K562 (cell line): ENCODE data around the gene KEL. TPM values are rescaled to one million over a fixed set of nuclear protein-coding genes. Genes with fewer than 3 reads are reported as not detected.

Experiments used
- CHD1 ChIP-seq: fragments of 200-600 bp; sonication (generic); IDR thresholded peaks from one replicate; pipeline ENCODE4 v1.6.1; 2012; ENCODE audit warnings: mild to moderate bottlenecking, moderate library complexity, low read length, inconsistent platforms
- EP300 ChIP-seq: IDR thresholded peaks from 2 replicates; pipeline ENCODE4 v1.6.1; 2012; ENCODE audit warnings: low read length, improper control_type of control experiment
- ETV5 ChIP-seq: sonication (generic); formaldehyde crosslinking; IDR thresholded peaks from 2 replicates; pipeline ENCODE4 v1.4.0; 2020; ENCODE audit warnings: low read depth, mild to moderate bottlenecking, missing genetic modification reagents
- HINFP ChIP-seq: fragments of 450-650 bp; conservative IDR thresholded peaks from 2 replicates; pipeline ENCODE4 v1.6.1; 2016; ENCODE audit warnings: missing genetic modification characterization, low read depth, mild to moderate bottlenecking, control low read depth, missing compliant biosample characterization
- MYBL2 ChIP-seq, 2 experiments: fragments of 450-650 bp in 1 of 2; sonication (generic) in 1 of 2; formaldehyde crosslinking in 1 of 2; IDR thresholded peaks; 2 replicates each; pipeline versions ENCODE4 v1.6.1 to v1.8.1; 2017 to 2022; ENCODE audit warnings: borderline replicate concordance in 1 of 2, inconsistent platforms in 1 of 2, low read depth in 1 of 2, mild to moderate bottlenecking in 1 of 2, missing genetic modification reagents in 1 of 2, moderate library complexity in 1 of 2
- NCOR1 ChIP-seq: fragments of 450-650 bp; IDR thresholded peaks from 2 replicates; pipeline ENCODE4 v1.6.1; 2016; ENCODE audit warnings: mild to moderate bottlenecking, moderate library complexity
- TCF3 ChIP-seq: sonication (generic); formaldehyde crosslinking; IDR thresholded peaks from 2 replicates; pipeline ENCODE4 v1.4.0; 2020; ENCODE audit warnings: mild to moderate bottlenecking, missing genetic modification reagents
- TEAD1 ChIP-seq, 2 experiments: fragments of 450-650 bp in 1 of 2; sonication (generic) in 1 of 2; formaldehyde crosslinking; IDR thresholded peaks; 2 replicates each; pipeline versions ENCODE4 v1.4.0 to v1.8.0; 2020 to 2022; ENCODE audit warnings: mild to moderate bottlenecking in 2 of 2, missing genetic modification reagents in 1 of 2
- TOE1 ChIP-seq, 2 experiments: fragments of 450-650 bp in 1 of 2; sonication (generic) in 1 of 2; formaldehyde crosslinking in 1 of 2; IDR thresholded peaks; 2 replicates each; pipeline versions ENCODE4 v1.7.1 to v1.8.0; 2016 to 2022; ENCODE audit warnings: borderline replicate concordance in 2 of 2, mild to moderate bottlenecking in 2 of 2, antibody characterized with exemption in 1 of 2, inconsistent platforms in 1 of 2, low read depth in 1 of 2, missing genetic modification reagents in 1 of 2, moderate library complexity in 1 of 2
- ZNF780A ChIP-seq: fragments of 250-450 bp; sonication (Bioruptor Pico); IDR thresholded peaks from 2 replicates; pipeline ENCODE4 v1.5.0; 2021; ENCODE audit warnings: mild to moderate bottlenecking
- polyA plus RNA-seq, 8 experiments: library from polyadenylated mRNA; depleted of rRNA in 4 of 8; stranded (reverse) in 5 of 8; unstranded in 3 of 8; fragments of >200 nt; fragmentation: Nextera tagmentation in 2 of 8; fragmentation: Illumina TruSeq in 1 of 8; extraction: Ambion mirVana in 2 of 8; extraction: Trizol in 1 of 8; gene quantifications; 2 replicates each; pipeline versions ENCODE4 v1.2.1 to v1.2.3, GENCODE V29; 2011 to 2014; ENCODE audit warnings: inconsistent platforms in 1 of 8, missing spikeins in 1 of 8
- total RNA-seq, 7 experiments: library from RNA; depleted of rRNA in 6 of 7; stranded (reverse); fragments of >200 nt in 6 of 7; fragmentation: Illumina TruSeq in 2 of 7; extraction: Trizol in 2 of 7; gene quantifications; 2 replicates each; pipeline versions ENCODE4 v1.2.1 to v1.2.3, GENCODE V29; 2011 to 2021; ENCODE audit warnings: low replicate concordance in 1 of 7
- TF ChIP-seq, protein P1 (sequence below): sonication (generic); formaldehyde crosslinking; IDR thresholded peaks from 2 replicates; pipeline ENCODE4 v1.8.0; 2022; ENCODE audit warnings: missing genetic modification reagents, mild to moderate bottlenecking, moderate library complexity, borderline replicate concordance
- TF ChIP-seq, protein P2 (sequence below), 2 experiments: fragments of 450-650 bp in 1 of 2; sonication (generic) in 1 of 2; formaldehyde crosslinking in 1 of 2; IDR thresholded peaks; 2 replicates each; pipeline versions ENCODE4 v1.7.1 to v1.9.0; 2016 to 2022; ENCODE audit warnings: inconsistent platforms in 1 of 2, mild to moderate bottlenecking in 1 of 2, missing genetic modification reagents in 1 of 2

Gene KEL
- total and polyA plus RNA-seq, 9 of the 15 experiments (the other 6 are each of a cell fraction or from before 2014, with no cell fraction given): 9.0 to 47.4 (median 22.2) TPM

DNA sequence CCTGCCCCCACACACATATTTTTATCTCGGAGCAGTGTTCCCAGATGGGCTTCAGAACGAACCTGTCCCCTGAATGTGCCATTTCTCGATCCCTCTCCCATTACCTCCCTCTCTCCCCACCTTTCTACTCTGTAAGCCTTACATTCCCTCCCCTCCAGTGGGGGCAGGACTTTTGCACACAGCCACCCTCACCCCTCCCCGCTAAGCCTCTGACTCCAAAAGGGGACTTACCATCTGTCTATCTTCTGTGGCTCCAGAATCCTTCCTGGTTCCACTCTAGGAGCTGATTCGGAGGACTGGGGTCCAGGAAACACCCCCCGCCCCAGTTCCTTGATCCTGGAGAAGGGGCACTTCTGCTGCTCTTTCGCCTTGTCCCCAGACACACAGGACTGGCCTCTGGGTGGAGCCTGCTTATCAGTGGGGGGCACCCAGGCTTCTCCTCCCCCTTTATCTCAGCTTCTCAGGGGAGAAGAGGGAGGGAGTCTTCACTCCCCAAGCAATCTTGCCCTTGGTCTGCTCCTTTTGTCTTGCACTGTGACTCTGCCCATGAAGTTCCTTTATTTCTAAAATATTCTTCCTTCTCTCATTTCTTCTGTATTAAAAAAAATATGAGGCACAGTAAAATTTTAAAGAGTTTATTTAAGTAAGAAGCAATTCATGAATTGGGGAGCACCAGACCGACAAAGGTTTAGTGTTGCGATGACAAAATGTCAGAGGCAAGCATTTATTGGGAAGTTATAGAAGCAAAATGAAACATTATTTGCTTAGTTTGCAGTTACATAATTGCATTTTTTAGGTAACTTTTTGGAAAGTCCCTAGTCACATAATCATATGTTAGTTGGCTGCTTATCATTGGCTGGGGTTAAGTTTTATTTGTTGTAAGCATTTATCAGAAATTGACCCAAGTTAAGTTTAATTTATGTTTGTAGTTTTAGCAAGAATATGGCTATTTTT is at the start of gene KEL (continued):
- TF ChIP-seq TEAD1 (CRISPR knock-in tag; IDR thresholded peaks at IDR 0.05): peak in 1 of 2 experiments; percentile 72; a peak in 1 of 4 replicates
- TF ChIP-seq, protein P1, sequence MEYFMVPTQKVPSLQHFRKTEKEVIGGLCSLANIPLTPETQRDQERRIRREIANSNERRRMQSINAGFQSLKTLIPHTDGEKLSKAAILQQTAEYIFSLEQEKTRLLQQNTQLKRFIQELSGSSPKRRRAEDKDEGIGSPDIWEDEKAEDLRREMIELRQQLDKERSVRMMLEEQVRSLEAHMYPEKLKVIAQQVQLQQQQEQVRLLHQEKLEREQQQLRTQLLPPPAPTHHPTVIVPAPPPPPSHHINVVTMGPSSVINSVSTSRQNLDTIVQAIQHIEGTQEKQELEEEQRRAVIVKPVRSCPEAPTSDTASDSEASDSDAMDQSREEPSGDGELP (CRISPR knock-in tag): peak; percentile 82
- peak; percentile 91 for TF ChIP-seq EP300
- no peak for TF ChIP-seq MYBL2 (IDR thresholded peaks at IDR 0.05; ENCODE audit: low read depth)
- no peak for TF ChIP-seq MYBL2 (CRISPR knock-in tag; IDR thresholded peaks at IDR 0.05; ENCODE audit: borderline replicate concordance)
- peak; percentile 65 for TF ChIP-seq TOE1 (IDR thresholded peaks at IDR 0.05; ENCODE audit: borderline replicate concordance)
- TF ChIP-seq TOE1 (CRISPR knock-in tag; IDR thresholded peaks at IDR 0.05; ENCODE audit: borderline replicate concordance, low read depth): no peak; the same call in 1 of the 2 replicates
- TF ChIP-seq ETV5 (CRISPR knock-in tag): 0 out of 2 replicates have a peak, but pooled peaks have one; percentile 57
- TF ChIP-seq, protein P2, sequence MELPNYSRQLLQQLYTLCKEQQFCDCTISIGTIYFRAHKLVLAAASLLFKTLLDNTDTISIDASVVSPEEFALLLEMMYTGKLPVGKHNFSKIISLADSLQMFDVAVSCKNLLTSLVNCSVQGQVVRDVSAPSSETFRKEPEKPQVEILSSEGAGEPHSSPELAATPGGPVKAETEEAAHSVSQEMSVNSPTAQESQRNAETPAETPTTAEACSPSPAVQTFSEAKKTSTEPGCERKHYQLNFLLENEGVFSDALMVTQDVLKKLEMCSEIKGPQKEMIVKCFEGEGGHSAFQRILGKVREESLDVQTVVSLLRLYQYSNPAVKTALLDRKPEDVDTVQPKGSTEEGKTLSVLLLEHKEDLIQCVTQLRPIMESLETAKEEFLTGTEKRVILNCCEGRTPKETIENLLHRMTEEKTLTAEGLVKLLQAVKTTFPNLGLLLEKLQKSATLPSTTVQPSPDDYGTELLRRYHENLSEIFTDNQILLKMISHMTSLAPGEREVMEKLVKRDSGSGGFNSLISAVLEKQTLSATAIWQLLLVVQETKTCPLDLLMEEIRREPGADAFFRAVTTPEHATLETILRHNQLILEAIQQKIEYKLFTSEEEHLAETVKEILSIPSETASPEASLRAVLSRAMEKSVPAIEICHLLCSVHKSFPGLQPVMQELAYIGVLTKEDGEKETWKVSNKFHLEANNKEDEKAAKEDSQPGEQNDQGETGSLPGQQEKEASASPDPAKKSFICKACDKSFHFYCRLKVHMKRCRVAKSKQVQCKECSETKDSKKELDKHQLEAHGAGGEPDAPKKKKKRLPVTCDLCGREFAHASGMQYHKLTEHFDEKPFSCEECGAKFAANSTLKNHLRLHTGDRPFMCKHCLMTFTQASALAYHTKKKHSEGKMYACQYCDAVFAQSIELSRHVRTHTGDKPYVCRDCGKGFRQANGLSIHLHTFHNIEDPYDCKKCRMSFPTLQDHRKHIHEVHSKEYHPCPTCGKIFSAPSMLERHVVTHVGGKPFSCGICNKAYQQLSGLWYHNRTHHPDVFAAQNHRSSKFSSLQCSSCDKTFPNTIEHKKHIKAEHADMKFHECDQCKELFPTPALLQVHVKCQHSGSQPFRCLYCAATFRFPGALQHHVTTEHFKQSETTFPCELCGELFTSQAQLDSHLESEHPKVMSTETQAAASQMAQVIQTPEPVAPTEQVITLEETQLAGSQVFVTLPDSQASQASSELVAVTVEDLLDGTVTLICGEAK (IDR thresholded peaks at IDR 0.05): no peak; the same call in none of the 2 replicates
- TF ChIP-seq, protein P2 (CRISPR knock-in tag; IDR thresholded peaks at IDR 0.05): no peak
- no peak for TF ChIP-seq CHD1
- no peak for TF ChIP-seq ZNF780A (CRISPR knock-in tag)
- peak; percentile 94 for TF ChIP-seq NCOR1
- TF ChIP-seq HINFP (tag): no peak; the same call in 1 of the 2 replicates
- peak; percentile 95 for TF ChIP-seq TCF3 (CRISPR knock-in tag)
